Activated CD4-positive, CD25-positive, alpha-beta regulatory T cell (primary cell): ENCODE data around the gene NEDD4.
"Not testable (repeated sequence)": the region's sequence is repeated elsewhere in the genome, so short reads cannot be mapped to it uniquely, and the experiment has no call there.

ENCODE experiments used
- DNase-seq, 4 experiments: peaks; one replicate each; lab custom pipeline; 2025; lab: John Stamatoyannopoulos, UW

Gene NEDD4

GRCh38 chr15:55993111-55993803 is at the start of gene NEDD4:
Gene NEDD4 (minus strand): TSS chr15:55993612. CDS start chr15:55993555, 57 bp downstream.
- DNase-seq: peak; percentile 32 to 54 (median 37)

DNA sequence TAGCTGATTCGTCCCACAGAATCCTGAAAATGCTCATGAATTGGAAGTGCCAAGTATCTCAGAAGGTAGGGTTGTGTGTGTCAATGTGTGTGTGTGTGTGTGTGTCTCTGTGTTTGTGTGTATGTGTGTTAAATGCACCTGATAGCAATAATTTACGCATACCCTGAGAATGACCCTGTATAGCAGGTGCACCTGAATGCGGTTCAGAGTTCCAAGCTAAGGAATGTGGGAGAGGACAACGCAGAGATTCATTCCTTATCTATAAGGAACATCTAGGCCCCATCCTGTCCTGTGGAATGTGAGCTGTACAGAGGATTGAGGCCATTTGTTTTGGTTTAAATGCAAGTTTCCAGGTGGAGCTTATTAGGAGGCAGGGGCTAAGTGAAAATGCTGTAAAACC is 49.1 kb upstream of the NEDD4 start:
- DNase-seq: no peak

- DNase-seq: no peak
Observed at GRCh38 chr15:56042031-56042430, 48.6 kb upstream of the NEDD4 start.

GRCh38 chr15:56040081-56041035 is 46.9 kb upstream of the NEDD4 start:
- no peak for DNase-seq

GRCh38 chr15:56038707-56039106 is 45.3 kb upstream of the NEDD4 start:
- DNase-seq: no peak

GRCh38 chr15:56038015-56038414 is 44.6 kb upstream of the NEDD4 start:
- no peak for DNase-seq

GRCh38 chr15:56036546-56037067 is 43.2 kb upstream of the NEDD4 start:
- no peak for DNase-seq

GRCh38 chr15:56035166-56035565 is 41.8 kb upstream of the NEDD4 start:
- no peak for DNase-seq

DNA sequence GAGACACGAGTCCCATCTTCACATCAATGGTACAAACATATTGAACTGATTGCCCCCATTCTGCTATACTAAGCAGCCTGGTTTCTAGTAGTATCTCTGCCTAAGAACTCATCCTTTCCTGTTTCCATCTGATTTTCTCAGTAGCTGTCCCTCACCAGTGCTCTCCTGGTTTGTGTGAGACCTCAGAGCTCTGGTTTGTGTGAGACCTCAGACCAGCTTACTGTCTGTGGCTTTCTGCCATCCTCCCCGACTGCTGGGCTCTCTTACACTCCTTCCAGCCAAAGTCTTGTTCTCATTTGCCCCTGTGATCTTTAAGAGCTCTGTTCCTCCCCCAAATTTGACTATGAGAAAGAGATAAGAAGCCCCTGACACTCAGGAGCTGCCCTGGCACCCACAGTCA is 41.1 kb upstream of the NEDD4 start:
- no peak for DNase-seq

DNA sequence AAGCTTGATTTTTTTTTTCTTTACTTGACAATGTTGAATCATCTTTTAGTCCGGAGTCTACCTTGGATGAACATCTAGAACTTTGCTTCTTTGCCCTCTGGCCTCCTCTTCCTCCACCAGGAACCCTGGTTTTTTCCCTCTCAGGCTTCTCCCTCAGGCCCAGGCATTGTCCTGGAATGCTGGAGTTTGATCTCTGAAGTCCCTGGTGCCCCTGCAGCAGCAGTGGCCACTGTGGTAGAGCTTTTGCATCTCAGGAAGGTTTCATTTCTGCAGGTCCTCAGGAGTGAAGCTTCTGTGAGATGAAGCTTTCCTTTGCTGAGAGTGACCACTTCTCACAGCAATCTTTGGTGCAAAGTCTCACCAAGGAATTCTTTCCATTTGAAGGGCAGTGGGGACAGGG is 39.0 kb upstream of the NEDD4 start:
- DNase-seq: no peak

DNA sequence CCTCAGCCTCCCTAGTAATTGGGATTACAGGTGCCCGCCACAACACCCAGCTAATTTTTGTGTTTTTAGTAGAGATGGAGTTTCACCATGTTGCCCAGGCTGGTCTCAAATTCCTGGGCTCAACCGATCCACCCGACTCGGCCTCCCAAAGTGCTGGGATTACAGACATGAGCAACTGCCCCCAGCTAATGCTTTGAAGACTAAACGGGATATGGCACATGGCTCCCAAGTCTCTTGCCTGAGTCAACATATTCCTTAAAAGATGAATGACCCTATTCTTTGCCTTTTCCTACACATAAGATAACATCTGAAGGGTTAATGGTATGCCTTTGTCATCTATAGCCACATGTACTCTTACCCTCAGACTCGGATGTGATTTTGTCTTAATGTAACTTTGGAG is 38.4 kb upstream of the NEDD4 start:
- no peak for DNase-seq

GRCh38 chr15:56031402-56031801 is 38.0 kb upstream of the NEDD4 start:
- DNase-seq: no peak

- no peak for DNase-seq
Observed at GRCh38 chr15:56028430-56028829, 35.0 kb upstream of the NEDD4 start.

GRCh38 chr15:56023160-56023559 is 29.7 kb upstream of the NEDD4 start:
- DNase-seq: not testable (repeated sequence)

GRCh38 chr15:56019819-56020486 is 26.5 kb upstream of the NEDD4 start:
- DNase-seq: no peak

GRCh38 chr15:56019060-56019793 is 25.8 kb upstream of the NEDD4 start:
- DNase-seq: no peak

DNA sequence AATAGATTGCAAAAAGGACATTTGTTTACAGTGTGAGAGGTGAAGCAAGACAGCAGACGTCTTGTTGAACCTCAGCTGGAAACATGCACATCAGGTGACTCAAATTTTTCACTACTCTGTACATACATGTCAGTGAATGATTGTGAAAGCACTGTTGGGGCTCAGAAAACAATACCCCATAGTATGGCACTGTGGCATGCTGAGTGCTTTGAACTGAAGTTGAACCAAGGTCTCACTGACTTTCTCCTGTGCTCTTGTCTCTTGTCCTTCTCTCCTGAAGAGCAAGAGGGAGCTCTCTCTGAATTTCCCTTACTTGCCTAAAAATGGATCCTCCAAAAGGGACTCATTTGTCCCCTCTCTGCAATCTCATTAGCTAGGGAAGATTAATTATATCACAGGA is 24.5 kb upstream of the NEDD4 start:
- DNase-seq: no peak

- no peak for DNase-seq
Observed at GRCh38 chr15:56017511-56017910, 24.1 kb upstream of the NEDD4 start.

DNA sequence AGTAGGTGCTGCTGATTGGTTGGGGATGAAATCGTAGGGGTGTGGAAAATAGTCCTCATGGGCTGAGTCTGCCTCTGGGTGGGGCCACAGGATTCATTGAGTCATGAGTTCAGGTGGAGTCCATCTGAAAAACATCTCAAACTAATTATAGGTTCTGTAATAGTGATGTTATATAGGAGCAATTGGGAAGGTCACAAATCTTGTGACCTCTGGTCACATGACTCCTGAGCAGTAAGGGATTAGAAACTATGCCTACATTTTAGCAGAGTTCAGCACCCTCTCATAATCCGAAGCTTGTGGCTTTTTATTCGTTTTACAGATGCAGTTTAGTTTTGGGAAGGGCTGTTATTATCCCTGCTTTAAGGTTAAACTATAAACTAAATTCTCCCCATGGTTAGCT is 22.9 kb upstream of the NEDD4 start:
- DNase-seq: no peak

DNA sequence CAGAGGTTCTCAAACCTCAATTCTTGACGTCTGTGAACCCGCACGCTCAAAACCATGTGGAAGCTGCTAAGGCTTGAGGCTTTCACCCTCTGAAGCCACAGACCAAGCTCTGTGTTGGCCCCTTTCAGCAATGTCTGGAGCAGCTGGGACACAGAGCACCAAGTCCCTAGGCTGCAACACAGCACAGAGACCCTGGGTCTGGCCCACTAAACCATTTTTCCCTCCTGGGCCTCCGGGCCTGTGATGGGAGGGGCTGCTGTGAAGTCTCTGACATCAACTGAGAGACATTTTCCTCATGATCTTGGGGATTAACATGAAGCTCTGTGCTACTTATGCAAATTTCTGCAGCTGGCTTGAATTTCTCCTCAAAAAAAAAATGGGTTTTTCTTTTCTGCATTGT is 21.3 kb upstream of the NEDD4 start:
- DNase-seq: no peak

- DNase-seq: not testable (repeated sequence)
Observed at GRCh38 chr15:56007053-56007452, 13.6 kb upstream of the NEDD4 start.

DNA sequence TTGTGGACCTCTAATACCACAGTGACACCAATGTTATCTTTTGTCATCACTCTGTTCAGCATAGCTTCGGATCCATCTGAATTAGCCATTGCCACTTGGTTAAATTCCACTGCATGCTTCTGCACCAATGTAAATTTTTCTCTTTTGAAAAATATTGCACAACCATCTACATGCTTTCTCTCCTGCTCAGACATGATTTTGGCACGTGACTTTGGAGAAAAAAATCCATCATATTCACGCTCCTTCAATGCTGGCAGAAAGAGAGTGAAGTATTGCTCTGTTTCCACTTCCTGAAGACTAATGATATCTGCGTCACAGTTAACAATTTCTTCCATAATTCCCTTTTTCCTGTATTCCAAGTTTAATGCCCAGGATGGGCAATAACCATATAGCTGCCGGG is 13.0 kb upstream of the NEDD4 start:
- DNase-seq: not testable (repeated sequence)
